T1000 (cell line): ENCODE measurements around the gene CIPC.

Experiments used
- DNase-seq: peaks from one replicate; lab custom pipeline; 2025; ENCODE audit warnings: mixed read lengths; lab: John Stamatoyannopoulos, UW

Gene CIPC, protein sequence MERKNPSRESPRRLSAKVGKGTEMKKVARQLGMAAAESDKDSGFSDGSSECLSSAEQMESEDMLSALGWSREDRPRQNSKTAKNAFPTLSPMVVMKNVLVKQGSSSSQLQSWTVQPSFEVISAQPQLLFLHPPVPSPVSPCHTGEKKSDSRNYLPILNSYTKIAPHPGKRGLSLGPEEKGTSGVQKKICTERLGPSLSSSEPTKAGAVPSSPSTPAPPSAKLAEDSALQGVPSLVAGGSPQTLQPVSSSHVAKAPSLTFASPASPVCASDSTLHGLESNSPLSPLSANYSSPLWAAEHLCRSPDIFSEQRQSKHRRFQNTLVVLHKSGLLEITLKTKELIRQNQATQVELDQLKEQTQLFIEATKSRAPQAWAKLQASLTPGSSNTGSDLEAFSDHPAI

DNA sequence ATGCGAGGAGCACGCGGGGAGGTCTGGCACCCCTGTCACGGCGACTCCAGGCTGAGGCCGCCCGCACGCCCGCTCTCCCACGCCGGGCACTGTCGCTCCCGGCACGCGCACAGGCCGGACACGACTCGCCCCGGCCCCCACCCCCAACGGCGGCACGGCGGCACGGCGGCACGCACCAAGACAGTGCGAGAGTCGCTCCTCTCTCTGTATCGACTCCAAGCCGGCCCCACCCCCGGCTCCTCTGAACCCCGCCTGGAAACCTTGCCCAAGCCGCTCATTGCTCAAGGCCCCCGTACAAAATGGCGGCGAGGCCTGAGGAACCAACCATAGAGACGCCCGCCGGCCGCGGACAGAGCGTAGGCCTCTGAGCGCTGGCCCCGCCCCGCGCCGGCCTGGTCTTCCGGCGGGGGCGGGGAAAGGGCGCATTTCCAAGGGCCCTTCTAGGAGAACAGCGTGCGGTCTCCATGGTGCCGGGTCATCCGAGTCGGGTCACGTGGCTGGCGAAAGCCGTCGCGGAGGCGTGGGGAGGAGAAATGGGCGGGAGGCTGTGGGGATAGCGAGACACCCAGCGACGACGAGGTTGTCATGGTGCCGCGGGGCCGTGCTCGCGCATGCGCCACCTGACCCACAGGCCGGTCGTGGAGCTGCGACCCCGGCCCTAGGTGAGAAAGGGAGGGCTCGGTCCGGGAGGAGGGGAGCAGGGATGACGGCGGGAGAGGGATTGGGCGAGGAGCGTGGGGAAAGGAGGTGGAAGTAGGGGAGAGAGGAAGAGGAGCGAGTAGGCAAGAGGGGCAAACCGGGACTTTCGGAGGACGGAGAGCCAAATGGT, at the start of gene CIPC:
CIPC (plus strand) TSS at position 559 of the 829 bp plus-strand sequence. CDS start 7,451 bp downstream, outside the sequence.
- DNase-seq = peak; percentile 98

DNA sequence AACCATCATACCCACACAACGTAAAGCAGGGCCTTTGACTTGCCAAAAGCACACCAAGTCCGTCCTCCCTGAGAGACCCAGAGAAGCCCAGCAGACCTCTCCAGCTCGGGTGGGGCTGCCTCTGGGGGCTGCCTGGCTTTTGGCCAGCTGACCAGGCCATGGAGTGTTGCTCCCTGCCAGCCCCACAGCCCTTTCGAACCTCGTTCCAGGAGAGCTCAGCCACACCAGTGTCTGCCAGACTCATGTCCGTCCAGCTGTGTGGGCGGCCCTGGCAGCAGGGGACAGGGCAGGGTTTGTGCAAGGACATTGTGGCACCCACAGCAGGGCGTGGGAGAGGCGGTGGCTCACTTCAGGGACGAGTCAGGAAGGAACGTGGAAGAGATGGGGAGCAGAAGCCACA, 46.9 kb upstream of the CIPC start:
- no peak for DNase-seq

DNA sequence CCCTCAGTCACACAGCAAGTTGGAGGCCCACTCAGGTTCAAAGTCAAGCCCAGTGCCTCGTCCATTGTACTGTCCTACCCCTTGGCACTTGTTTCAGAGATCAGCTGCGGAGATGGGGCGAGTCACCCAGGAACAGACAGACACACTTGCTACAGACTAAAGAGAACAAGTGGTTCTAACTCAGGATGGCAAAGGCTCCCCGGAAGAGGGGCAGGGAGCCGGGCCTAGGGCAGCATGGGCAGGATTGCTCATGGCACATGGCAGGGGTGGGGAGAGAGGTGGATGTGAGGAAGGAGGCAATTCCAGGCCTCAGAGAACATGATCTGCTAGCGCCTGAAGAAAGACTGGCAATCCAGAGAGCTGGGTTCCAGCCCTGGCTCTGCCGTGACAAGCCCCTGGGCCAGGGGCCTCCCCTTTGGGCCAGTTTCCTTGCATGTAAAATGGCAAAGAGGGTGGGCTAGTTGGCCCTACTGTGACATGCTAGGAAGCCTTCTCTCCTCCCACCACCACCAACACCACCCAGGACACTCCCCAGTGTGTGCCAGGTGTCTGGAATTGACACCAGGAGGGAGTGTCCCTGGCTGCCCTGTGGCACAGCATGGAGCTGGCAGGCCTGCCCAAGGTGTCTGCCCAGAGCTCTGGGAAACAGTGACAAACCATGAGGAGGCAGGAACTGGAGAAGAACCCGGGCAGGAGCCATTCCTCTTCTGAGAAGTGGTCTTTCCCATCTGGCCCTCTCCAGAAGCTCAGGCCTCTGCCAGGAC, 45.6 kb upstream of the CIPC start:
- DNase-seq = no peak

DNA sequence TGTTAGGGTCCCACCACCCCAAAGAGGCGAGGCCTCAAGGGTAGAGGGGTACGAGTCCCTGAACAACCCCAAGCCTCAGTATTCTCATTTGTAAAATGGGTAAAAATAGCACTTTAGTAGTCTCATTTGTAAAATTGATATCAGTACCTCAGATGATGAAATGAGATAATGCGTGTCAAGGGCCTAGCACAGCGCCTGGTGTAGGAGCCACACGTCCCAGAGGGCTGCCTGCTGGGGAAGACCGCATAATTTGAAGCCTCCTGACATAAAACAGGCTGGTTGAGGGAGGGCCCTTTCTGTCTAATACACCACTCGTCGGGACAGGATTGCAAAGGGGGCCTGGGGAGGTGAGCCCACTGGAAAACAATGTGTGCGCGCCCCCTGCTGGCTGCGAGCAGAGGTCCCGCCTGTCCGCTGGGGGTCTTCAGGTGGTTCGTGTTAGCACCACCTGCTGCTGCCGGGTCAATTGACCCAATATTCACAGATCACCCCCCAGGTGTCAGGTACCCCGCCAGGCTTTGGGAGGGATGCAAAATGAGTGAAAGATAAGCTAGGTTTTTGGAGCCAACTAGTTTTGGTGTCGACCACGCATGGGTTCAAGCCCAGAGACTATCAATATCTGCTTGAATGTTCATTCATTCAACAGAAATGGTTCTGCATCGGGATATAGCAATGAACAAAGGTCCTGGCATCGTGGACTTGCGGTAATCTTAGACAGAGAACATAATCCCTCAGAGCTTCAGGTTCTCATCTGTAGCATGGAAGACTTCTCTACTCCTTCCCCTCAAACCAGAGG, 44.8 kb upstream of the CIPC start:
- DNase-seq = no peak

DNA sequence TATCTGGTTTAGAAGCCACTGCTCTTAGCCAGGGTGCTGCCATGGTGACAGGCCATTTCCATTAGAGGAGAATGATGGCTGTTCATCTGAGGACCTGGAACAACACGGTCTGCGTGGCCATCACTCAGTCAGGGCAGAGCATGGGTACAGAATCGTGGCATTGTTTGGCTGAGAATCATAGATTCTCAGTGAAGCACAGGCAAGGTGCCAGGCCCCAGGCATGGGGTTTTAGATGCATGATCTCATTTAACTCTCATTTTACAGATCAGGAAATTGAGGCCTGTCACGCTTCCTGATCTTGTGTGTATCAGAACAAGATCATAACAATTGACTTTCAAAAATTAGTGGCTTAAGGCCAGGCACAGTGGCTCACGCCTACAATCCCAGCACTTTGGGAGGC, 42.8 kb upstream of the CIPC start:
- DNase-seq = no peak

DNA sequence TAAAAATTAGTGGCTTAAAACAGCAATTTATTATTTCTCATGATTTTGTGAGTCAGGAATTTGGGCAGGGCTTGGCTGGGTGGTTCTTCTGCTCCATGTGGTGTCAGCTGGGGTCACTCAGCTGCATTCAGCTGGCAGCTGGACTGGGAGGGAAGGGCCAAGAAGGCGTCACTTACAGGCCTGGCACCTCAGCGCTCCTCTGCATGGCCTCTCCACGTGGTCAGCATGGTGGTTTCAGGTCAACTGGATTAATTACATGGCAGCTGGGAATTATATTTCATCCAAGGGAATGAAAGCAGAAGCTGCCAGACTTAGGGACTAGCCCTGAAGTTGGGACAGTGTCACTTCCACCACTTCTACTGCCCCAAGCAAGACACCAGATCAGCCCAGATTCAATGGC, 42.1 kb upstream of the CIPC start:
- DNase-seq = no peak

DNA sequence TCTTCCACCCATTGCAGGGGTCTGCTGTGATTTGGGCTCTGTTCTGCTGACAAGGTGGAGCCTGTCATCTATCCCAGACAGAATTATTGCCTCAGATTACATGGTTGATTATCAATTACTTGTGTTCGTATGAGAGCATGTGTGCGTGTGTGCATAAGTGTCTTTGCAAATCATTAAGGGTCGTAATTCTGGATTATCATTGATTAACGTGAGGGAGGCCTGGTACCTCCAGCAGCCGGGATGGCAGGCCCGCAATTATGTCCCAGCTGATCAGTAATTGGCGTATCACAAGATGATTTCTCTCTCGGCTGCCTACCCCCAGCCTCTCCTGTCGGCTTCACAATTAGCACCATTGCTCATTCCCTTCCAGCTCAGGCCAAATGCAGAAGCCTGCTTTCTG, 39.9 kb upstream of the CIPC start:
- no peak for DNase-seq

DNA sequence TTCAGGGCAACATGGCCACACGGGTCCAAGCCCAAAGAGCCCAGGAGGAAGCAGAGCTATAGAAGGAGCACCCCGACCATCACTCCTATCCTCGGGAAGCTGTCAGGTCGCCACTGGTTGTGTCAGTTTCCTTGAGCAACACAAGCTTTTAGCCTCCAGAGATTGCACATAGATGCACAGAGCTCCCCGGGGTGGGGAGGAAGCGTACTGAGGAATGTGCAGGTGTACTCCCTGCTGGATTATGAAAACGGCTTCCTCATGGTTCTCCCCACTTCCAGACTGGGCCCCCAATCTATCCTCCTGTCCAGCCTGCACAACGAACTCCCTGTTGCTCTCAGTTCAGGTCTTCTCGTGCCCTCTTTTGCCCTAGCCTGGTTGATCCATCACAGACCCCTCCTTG, 39.3 kb upstream of the CIPC start:
- no peak for DNase-seq

DNA sequence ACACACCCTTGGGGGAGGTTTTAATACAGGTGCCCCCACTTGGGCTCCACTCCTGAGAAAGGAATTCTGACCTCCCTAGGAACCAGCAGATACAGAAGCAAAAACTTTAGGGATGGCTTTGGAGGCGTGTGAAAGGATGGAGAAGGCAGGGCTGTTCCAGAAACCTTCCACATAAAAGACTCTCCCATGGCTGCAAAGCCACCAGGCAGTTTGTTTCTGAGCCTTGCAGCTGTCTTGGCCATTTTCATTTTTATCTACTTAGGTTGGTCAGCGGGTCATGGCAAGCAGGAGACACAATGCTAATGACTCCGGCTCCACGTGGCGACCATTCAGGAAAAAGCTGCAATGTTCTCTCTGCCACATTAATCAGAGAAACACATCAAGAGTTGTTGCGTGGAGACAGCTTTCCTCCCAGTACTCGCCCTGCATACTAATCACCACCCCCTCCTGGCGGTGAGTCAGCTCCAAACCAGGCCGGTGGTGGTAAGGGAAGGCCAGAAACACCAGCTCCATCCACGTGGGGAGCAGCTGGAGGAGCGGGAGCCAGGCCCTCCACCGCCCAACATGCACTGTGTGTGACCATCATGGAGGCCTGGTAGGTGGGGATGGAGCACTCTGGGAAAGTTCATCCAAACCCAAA, 38.7 kb upstream of the CIPC start:
- peak; percentile 67 for DNase-seq

DNA sequence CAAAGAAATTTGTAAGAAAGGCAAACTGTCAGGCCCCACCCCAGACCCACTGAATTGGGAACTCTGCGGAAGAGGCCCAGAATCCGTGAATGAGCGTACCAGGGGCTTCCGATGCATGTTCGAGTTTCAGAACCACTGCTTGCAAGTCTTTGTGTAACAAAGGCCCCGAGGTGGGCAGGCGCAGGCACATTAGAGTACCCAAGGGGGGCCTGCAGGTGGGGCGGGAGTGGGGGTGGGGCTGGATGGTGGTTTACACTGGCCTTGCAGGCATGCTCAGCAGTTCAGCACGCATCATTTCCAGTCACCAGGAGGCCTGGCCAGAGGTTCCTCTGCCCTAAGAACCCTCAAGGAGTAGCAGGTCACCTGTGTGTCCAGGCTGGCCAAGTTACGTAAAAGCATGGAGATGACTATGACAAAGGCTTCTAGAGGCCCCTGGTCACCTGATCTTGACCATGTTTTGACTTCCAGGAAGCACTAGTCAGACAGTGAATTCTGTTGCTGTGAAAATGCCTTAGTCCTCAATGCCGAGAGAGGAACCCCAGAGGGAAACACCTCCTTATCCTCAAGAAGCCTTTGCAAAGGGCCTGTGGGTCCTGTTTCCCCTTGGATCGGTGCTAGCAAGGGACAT, 36.3 kb upstream of the CIPC start:
- DNase-seq = no peak

DNA sequence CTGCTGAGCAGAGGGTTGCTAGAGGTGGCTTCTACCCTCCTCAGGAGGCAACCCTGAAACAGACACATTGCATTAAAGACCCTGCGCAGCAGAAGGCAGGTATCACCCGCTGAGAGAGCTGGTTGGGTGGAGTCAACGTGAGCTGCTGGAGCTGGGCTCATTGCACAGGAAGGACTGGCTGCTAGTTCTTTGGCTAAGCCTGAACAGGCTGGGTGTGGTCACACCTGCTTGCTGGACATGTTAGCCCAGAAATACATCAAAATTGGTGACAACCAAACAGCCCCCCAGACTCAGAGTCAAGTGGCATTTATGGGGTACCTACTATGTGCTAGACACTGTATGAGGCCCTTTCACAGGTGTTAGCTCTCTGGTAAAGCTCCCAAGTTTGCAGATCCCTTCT, 35.8 kb upstream of the CIPC start:
- DNase-seq = no peak

DNA sequence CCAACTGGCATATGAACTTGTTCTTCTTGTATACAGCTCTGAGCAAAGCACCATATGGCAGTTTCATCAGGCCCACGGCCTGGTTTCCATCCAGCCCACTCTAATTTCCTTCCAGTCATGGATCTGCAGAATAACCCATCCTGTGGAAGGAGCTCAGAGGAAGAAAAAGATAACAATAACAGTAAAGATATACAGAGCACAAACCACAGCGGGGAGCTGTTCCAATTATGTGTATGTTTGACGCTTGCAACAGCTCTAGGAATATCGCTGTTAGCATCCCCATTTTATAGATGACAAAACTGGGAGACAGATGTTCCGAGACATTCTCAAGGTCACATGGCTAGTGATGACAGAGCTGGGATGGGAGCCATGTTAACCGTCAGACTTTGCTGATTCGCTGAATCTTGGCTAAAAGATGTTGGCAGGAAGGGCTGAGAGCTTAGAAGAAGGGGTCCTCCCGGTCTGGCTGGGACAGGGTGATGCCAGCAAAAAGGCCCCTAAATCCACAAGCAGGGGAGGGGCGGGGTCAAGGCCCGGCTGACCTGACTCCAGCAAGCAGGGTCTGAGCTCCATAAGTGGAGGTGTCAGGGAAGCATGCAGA, 34.4 kb upstream of the CIPC start:
- DNase-seq = no peak

DNA sequence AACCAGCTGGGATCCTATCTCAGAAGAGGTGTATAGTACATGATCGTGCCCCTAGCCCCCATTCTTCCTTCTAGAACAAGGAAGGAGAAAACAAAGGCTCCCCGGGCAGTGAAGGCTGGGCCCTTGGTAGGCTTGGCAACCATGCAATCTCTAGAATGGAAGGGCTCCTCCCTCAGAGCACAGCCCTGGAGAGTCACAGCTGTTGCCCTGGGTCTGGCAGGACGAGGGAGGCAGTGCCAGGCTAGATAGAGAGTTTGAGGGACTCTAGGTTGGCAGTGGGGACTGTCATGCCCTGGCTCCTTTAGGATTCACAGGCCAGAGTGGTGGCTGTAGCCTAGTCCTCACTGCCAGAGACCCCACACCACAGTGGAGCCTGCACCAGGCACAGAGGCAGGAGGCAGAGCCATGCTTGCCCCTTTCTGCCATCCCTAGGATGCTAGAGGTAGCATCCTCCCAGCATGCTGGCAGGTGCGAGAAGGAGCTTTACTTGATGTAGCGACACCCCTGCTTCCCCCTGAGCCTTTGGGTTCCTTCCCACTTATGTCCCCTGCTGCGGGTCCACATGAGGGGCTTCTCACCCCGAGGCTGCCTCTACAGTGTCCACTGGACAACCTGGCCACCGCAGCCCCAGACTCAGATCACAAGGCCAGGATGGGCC, 33.4 kb upstream of the CIPC start:
- DNase-seq = no peak

DNA sequence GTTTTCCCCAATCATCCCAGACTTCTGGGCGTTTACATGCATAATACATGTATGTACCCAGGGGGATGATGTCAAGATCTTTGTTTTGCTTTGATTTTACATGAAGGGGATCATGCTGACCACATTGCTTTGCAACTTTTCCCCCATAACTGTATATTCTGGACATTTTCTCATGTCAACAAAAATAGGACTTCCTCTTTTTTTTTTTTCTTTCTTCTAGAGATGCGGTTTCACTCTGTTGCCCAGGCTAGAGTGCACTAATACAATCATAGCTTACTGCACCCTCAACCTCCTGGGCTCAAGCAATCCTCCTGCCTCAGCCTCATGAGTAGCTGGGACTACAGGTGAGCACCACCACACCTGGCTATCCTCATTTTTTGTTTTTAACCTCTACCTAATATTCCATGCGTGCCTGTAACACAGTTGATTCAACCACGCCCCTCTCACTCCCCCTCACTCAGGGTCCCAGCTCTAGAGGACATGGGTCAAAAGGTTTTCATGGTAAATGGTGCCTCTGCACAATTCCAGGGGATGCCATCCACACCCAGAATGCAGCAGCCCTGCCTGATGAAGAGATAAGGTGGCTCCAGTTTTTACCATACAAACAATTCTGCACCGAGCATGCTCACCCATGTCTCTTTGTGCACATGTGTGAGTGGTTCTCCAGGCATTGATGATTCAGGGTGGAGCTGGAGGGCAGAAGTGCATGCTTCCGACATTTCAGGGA, 32.0 kb upstream of the CIPC start:
- no peak for DNase-seq

DNA sequence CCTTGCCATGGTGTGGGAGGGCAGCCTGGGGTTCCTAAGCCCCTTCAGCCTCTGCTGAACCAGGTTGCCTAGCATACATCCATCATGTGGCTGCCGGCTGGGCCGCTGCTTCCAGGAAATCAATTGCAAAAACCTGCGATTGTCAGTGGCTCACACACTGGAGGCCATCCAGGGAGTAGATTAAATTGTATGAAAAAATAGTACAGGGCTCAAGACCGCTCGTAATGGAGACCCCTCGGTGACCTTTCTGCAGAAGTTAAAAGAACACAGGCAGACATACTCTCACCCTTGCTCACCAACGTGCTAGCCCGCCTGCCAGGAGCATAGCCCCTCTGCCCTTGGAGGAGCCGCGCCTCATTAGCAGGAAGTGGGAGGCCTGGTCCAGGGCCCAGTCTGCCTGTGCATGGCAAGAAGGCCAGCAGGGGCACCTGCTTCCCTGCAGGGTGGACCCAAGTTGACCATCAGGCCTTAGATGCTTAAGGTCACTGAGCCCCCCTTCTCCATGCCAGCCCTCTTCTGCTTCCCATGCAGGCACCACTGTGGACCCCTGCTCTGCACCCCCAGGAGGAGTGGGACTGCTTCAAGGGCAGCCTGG, 31.4 kb upstream of the CIPC start:
- DNase-seq = no peak

DNA sequence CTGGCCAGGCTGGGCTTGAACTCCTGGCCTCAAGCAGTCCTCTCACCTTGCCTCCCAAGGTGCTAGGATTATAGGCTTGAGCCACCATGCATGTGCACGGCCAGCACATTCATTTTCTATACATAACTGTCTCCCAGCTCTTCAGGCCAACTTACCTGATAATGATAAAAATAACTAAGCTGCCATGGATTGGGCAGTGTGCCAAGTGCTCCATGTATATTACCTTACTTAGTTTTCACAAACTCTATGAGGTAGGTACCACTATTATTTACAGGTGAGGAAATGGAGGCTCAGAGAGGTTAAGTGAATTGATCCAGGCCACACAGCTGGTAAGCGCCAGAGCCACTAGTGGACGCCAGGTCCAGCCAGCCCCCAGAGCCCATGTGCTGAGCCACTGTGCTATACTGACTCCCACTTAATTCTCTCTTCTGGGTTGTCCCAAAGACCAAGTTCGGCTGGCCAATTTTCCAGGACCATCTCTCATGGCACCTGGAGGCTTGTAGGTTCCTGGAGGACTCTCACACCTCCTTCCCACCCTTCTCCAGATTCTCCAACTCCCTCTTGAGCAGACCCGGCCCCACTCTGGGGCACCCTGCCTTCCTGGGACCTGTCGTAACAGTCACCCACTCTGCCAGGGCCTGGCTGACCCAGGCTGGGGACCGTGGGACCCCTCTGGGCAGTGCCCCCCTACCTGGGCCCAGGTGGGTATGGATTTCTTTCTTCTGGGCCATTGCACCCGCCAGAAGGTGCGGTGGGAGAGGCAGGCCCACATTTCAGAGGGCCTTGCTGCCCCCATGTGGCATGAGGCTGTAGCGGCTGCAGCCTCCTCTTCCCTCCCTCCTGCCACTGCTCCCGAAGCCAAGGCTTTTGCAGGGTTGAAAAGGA, 30.2 kb upstream of the CIPC start:
- peak; percentile 22 for DNase-seq

DNA sequence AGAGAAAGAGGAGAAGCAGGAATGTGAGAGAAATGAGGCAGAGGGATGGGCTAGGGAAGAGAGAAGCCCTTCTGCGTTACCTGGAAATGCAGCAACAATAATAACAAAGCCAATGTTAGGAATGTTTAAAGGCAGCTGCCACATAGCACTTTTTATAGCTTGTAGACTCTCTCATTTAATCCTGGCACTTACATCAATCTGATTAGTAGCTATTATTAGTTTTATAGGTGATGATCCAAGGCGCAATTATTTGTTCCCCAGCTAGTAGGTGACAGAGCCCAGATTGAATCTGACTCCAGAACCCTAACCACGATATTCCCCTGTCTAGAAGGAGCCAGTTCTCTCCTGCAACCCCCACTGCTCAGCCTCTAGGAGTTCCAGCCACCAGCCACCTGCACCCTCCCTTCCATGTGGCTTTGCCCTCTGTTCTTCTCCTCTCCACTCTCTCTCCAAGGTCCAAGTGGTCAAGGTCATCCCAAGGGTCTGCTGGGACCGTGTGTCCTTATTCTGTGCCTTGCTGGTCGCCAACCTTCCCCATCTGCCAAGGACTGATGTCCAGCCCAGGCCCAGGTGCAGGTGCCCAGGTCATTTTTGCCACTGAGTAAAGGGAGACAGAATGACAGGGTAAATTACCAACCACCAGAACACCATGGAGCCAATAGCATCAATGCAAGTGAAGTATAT, 29.4 kb upstream of the CIPC start:
- no peak for DNase-seq
